Fibroblast of skin of left quadriceps (primary cell): ENCODE measurements around the gene PLEKHN1.
A peak's percentile ranks its signal among the peaks of the same experiment; 100 is the strongest.

ENCODE experiments used
- DNase-seq, 2 experiments: peaks; one replicate each; pipeline ENCODE4 v3.0.0-alpha.2; 2013; ENCODE audit warnings: low read depth in 2 of 2

The PLEKHN1 gene, protein sequence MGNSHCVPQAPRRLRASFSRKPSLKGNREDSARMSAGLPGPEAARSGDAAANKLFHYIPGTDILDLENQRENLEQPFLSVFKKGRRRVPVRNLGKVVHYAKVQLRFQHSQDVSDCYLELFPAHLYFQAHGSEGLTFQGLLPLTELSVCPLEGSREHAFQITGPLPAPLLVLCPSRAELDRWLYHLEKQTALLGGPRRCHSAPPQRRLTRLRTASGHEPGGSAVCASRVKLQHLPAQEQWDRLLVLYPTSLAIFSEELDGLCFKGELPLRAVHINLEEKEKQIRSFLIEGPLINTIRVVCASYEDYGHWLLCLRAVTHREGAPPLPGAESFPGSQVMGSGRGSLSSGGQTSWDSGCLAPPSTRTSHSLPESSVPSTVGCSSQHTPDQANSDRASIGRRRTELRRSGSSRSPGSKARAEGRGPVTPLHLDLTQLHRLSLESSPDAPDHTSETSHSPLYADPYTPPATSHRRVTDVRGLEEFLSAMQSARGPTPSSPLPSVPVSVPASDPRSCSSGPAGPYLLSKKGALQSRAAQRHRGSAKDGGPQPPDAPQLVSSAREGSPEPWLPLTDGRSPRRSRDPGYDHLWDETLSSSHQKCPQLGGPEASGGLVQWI

DNA sequence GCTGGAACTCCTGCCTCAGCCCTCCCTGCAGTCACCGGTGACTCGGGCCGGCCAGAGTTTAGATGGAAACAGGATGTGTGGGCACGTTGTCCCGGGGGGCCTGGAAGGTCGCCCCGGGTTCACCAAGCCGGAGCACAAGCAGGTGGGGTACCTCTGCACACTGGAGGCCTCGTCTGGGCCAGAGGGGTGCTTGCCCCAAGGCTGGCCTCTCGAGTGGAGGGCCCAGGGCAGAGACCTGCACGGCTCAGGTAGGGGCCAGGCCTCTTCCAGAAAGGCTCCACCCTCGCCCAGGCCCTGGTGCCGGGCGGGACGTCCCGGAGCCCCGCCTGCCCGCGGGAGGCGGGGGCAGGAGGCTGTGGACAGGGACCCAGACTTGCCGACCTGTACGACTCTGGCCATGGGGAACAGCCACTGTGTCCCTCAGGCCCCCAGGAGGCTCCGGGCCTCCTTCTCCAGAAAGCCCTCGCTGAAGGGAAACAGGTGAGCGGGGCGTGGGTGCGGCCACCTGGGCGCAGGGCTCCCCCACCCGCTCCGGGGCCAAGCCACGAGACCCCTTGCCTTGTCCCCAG, at the start of gene PLEKHN1:
Gene PLEKHN1 (plus strand): TSS at position 348 of the 569 bp plus-strand sequence. CDS start 50 bp downstream, at position 398.
- no peak for DNase-seq

DNA sequence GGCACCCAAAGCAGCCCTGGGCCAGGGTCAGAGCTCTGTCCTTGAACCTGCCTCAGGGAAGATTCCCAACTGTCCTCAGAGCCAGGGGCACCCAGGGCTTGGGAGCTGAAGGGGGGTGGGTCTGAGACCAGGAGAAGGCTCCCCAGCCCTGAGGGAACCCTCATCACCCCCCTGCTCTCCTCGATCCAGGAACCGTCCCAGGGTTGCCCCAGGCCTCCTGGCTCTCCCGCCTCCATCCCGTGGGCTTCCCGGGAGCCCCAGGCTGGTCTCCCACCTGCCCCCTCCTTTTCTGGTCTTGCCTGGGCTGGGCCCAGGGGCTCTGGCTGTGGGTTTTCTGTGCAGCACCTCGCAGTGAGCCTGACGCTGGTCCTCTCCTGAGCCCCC, 49.2 kb upstream of the PLEKHN1 start:
- DNase-seq, result no peak

- DNase-seq, result no peak
These were observed 48.7 kb upstream of the PLEKHN1 start for GRCh38 chr1:917466-918091.

DNA sequence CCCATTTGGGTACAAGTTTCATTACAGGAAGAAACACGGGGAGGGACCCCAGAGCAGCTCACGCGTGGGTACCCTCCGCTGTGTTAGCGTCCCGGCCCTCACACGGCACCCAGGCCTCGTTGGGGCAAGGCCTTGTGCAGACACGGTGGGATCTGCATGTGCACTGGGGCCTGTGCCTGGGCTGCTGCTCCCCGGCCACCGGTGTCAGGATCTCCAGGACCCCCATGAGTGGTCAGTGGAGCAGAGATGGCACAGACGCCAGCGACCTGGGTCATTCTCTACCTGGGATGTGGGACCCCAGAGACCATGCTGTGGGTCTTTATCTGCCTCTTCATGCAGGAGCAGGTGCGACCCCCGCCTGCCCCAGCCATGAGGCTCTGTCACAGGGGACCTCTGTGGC, 47.9 kb upstream of the PLEKHN1 start:
- no peak for DNase-seq

DNA sequence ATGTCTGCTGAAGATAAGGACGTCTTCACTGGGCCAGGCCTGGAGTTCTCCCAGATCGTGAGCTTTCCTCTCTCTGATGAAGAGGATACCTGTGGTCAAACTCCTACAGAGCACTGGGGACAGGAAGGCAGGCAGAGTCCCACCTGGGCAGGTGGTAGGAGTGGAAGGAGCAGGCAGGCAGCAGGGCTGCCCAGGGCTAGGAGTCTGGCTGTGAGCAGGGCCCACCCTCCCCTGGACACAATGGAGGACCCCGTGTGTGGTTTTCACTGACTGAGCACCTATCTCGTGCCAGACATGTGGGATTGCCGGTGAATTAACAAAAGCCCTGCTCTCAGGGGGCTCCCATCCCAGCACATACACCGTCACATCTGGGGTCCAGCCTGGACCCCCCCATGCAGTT, 47.4 kb upstream of the PLEKHN1 start:
- DNase-seq, result no peak

DNA sequence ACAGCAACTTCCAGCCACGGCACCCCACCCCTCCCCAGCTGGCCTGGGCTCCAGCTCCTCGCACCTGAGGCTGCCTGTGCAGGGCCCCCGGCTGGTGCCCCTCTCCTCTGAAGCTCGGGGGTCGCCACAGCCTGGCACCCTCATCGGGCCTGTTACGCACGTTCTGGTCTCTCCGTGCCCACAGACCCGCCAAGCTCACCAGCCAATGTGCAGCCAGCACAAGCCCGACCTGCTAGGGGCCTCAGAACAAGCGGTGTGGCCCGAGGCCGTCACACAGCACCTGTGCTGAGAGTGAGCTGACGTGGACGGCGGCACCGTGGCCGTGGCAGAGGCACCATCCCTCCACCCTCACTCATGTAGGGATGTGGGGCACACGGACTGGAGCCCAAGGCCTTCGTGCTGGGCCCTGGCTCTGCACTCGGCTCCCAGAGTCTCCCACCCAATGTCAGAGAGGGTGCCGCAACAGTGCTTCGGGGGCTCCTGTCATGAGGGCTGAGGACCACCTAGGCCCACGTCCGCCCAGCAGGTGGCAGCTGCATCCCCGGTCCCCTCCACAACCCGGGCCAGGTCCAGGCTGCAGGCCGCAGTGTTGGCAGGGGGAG, 46.9 kb upstream of the PLEKHN1 start:
- no peak for DNase-seq

GRCh38 chr1:920010-920409, 46.3 kb upstream of the PLEKHN1 start:
- no peak for DNase-seq

DNA sequence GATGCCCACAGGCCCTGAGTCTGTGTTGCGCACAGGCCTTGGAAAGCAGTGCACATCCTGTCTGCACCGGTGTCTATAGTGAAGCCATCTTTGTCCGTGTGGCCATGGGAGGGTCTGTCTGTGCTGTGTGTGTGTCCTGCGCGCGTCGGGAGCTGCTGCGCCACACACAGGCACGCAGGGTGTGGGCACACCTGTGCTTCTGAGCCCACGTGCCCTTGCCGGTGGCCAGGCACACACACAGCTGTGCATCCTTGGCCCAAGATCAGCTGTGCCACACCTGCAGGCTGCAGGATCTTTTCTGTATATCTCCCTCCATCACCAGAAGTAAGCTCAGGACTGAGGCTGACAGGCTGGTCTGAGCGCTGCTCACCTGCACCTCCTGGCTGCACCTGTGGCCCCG, 45.8 kb upstream of the PLEKHN1 start:
- no peak for DNase-seq

GRCh38 chr1:921011-921837, 45.1 kb upstream of the PLEKHN1 start:
- peak in 1 of 2 experiments; percentile 56 for DNase-seq

- peak; percentile 76 to 82 for DNase-seq
These were observed 42.9 kb upstream of the PLEKHN1 start, which contains the start of gene SAMD11 for GRCh38 chr1:923131-923990. TSS of gene SAMD11 (plus strand) at chr1:923923. CDS start at chr1:924432, 509 bp downstream.

GRCh38 chr1:923991-924655, 42.2 kb upstream of the PLEKHN1 start:
- DNase-seq, result no peak

DNA sequence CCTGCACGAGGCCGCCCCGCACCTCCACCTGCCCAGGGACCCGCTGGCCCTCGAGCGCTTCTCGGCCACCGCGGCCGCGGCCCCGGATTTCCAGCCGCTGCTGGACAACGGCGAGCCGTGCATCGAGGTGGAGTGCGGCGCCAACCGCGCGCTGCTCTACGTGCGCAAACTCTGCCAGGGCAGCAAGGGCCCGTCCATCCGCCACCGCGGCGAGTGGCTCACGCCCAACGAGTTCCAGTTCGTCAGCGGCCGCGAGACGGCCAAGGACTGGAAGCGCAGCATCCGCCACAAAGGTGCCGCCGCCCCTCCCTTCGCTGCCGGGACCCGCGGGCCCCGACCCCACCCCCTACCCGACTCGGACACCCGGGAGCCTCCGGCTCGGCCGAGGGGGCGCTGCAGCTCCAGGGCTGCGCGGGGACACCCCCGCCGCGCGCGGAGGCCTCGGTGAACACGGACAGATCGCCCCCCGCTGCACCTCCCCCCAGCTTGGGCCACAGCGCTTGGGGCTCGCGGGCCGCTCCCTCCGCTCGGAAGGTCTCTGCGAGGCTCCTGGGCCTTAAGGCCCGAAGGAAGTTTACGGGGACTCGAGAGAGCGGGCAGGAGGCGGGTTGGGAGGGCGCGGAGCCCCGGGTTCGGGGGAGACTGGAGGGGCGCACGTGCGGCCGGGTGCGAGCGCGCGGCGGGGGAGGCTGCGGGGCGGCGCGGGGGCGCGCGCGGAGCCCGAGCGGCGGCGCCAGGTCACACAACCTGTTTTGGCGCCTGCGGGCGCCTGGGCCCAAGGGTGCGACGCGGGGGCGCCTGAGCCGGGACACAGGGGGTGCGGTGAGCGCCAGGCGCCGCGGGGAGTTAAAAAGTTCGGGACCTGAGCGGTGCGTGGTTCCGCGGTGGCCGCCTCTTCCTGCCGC, 41.4 kb upstream of the PLEKHN1 start:
- no peak for DNase-seq

GRCh38 chr1:925561-926421, 40.5 kb upstream of the PLEKHN1 start:
- DNase-seq, result no peak

GRCh38 chr1:927234-927633, 39.0 kb upstream of the PLEKHN1 start:
- no peak for DNase-seq

DNA sequence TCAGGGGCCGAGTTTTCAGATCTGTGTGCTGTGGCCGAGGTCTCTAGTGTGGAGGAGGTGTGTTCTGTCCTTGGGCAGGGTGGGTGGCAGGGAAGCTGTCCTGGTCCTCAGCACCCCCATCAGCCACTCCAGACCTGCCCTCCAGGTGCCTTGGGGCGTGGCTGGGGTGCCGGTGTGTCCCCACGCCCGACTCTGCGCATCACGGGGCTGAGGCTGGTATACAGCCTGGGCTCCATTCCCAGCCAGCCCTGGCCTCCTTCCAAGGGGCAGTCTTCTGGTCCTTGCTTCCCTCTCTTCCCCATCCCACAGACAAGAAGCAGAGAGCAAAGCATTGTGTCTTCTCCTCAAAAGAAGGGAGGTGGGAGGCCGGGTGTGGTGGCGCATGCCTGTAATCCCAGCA, 38.5 kb upstream of the PLEKHN1 start:
- DNase-seq, result no peak

DNA sequence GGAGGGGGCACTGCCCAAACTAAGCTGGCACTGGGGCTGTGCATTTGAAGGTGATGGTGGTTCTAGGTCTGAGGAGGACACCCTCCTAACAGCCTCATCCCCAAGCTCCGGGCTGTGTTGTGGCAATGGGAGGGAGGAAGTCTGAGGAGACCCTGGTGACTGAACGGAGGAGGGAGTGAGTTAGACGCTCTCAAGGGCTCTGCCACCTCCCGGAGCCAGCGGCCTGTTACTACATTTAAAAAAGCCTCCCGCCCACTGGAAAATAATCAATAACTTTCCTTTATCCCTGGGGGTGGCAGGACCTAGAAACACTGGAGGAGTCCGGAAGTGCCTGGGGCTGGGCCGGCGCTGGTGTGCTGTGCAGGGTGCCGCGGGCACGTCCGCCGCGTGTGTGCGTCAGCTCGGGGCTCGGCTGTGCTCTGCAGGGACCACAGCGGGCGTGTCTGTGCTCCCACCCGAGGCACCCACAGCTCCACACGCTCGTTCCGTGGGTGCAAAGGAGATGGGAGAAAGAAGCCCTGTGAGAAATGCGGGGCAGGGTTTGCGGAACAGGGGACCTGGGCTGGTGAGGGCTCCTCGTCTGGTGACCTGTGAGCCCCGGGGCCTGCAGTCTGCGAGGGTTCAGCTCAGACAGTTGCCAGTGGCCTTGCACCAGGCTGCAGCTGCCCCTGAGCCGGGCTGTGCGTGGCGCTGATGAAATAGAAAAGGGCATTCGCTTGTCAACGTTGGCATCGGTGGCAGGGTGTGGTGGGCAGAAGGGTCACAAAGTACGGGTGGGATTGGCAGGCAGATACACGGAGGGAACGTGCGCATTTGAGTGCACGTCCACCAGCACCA, 37.2 kb upstream of the PLEKHN1 start:
- DNase-seq, result no peak
